ENCODE data around the gene OR5H2. TPM values are rescaled to one million over a fixed set of nuclear protein-coding genes. Genes with fewer than 3 reads are reported as not detected.
"Not testable (repeated sequence)": the region's sequence is repeated elsewhere in the genome, so short reads cannot be mapped to it uniquely, and the experiment has no call there.

The OR5H2 gene
- total RNA-seq = not detected

- DNase-seq (ENCODE audit: low read depth in 2 of 3, low spot score in 2 of 3) = no peak
Measured at GRCh38 chr3:98282205-98282604, at the start of gene OR5H2. Gene OR5H2 (plus strand): TSS chr3:98282505. CDS start chr3:98282903, 398 bp downstream.

GRCh38 chr3:98233468-98233867, 48.8 kb upstream of the OR5H2 start:
- DNase-seq (ENCODE audit: low read depth in 2 of 3, low spot score in 2 of 3) = peak in 2 of 3 donors; percentile 1 to 34

GRCh38 chr3:98240131-98240530, 42.2 kb upstream of the OR5H2 start:
- DNase-seq (ENCODE audit: low read depth in 2 of 3, low spot score in 2 of 3) = peak in 1 of 3 donors; percentile 27

- no peak for DNase-seq (ENCODE audit: low read depth in 2 of 3, low spot score in 2 of 3)
Measured at GRCh38 chr3:98242155-98242554, 40.1 kb upstream of the OR5H2 start.

GRCh38 chr3:98243843-98244242, 38.5 kb upstream of the OR5H2 start:
- no peak for DNase-seq (ENCODE audit: low read depth in 2 of 3, low spot score in 2 of 3)

- no peak for DNase-seq (ENCODE audit: low read depth in 2 of 3, low spot score in 2 of 3)
Measured at GRCh38 chr3:98246142-98246541, 36.2 kb upstream of the OR5H2 start.

- DNase-seq (ENCODE audit: low read depth in 2 of 3, low spot score in 2 of 3) = not testable (repeated sequence)
Measured at GRCh38 chr3:98256026-98256425, 26.3 kb upstream of the OR5H2 start.

- no peak for DNase-seq (ENCODE audit: low read depth in 2 of 3, low spot score in 2 of 3)
Measured at GRCh38 chr3:98259707-98260106, 22.6 kb upstream of the OR5H2 start.

GRCh38 chr3:98262046-98262445, 20.3 kb upstream of the OR5H2 start:
- no peak for DNase-seq (ENCODE audit: low read depth in 2 of 3, low spot score in 2 of 3)

- DNase-seq (ENCODE audit: low read depth in 2 of 3, low spot score in 2 of 3) = no peak
Measured at GRCh38 chr3:98263944-98264343, 18.4 kb upstream of the OR5H2 start, which contains the start of gene OR5H6. Gene OR5H6 (plus strand): TSS chr3:98264244. CDS start chr3:98264333, 89 bp downstream.

- no peak for DNase-seq (ENCODE audit: low read depth in 2 of 3, low spot score in 2 of 3)
Measured at GRCh38 chr3:98269846-98270245, 12.5 kb upstream of the OR5H2 start.

GRCh38 chr3:98272126-98272525, 10.2 kb upstream of the OR5H2 start:
- no peak for DNase-seq (ENCODE audit: low read depth in 2 of 3, low spot score in 2 of 3)

- no peak for DNase-seq (ENCODE audit: low read depth in 2 of 3, low spot score in 2 of 3)
Measured at GRCh38 chr3:98274914-98275313, 7.4 kb upstream of the OR5H2 start.

GRCh38 chr3:98290916-98291315, 8.6 kb downstream of the OR5H2 start:
- DNase-seq (ENCODE audit: low read depth in 2 of 3, low spot score in 2 of 3) = no peak

- no peak for DNase-seq (ENCODE audit: low read depth in 2 of 3, low spot score in 2 of 3)
Measured at GRCh38 chr3:98291332-98291957, 9.1 kb downstream of the OR5H2 start.

GRCh38 chr3:98322101-98322500, 39.8 kb downstream of the OR5H2 start:
- DNase-seq (ENCODE audit: low read depth in 2 of 3, low spot score in 2 of 3) = no peak

GRCh38 chr3:98322686-98323085, 40.4 kb downstream of the OR5H2 start:
- DNase-seq (ENCODE audit: low read depth in 2 of 3, low spot score in 2 of 3) = no peak

- DNase-seq (ENCODE audit: low read depth in 2 of 3, low spot score in 2 of 3) = no peak
Measured at GRCh38 chr3:98323425-98323824, 41.1 kb downstream of the OR5H2 start.

- DNase-seq (ENCODE audit: low read depth in 2 of 3, low spot score in 2 of 3) = no peak
Measured at GRCh38 chr3:98325055-98325454, 42.8 kb downstream of the OR5H2 start.

GRCh38 chr3:98326105-98326893, 44.0 kb downstream of the OR5H2 start:
- DNase-seq (ENCODE audit: low read depth in 2 of 3, low spot score in 2 of 3) = no peak

- no peak for DNase-seq (ENCODE audit: low read depth in 2 of 3, low spot score in 2 of 3)
Measured at GRCh38 chr3:98326945-98327344, 44.6 kb downstream of the OR5H2 start.

GRCh38 chr3:98328933-98329332, 46.6 kb downstream of the OR5H2 start:
- no peak for DNase-seq (ENCODE audit: low read depth in 2 of 3, low spot score in 2 of 3)

Data from hematopoietic multipotent progenitor cell (in vitro differentiated cells).